IMR-90 (cell line): ENCODE measurements around the gene C10orf90. TPM values are rescaled to one million over a fixed set of nuclear protein-coding genes. Genes with fewer than 3 reads are reported as not detected.

ENCODE experiments used
- ATAC-seq: fragments of 200-7000 bp; cut with Tn5 transposase; 2 replicates; pipeline ENCODE4 v1.9.1; 2020; ENCODE audit warnings: low read depth, mild to moderate bottlenecking, moderate library complexity
- BruUV-seq: library from RNA; stranded (reverse); fragments of 400-500 nt; replicated peaks from 2 replicates; lab custom pipeline; 2021; lab: Mats Ljungman, UMichigan
- CTCF ChIA-PET: fragments of 300-600 bp; formaldehyde crosslinking; extraction: SDS; loops from one replicate; lab custom pipeline; 2021; ENCODE audit warnings: antibody characterized with exemption; lab: Yijun Ruan, JAX
- POLR2A ChIA-PET: fragments of 300-600 bp; sonication (Branson Sonifier 250); formaldehyde crosslinking; loops from one replicate; lab custom pipeline; 2022; ENCODE audit warnings: antibody characterized with exemption; ENCODE audit not compliant: unreplicated experiment; lab: Charles Lee
- DNase-seq: peaks from one replicate; pipeline ENCODE4 v3.0.0; 2013
- H2AFZ ChIP-seq: replicated peaks from 2 replicates; pipeline ENCODE3; 2013; ENCODE audit warnings: low read length, mild to moderate bottlenecking; ENCODE audit not compliant: poor library complexity
- H2AK5ac ChIP-seq: 2 replicates; pipeline ENCODE4 v1.6.1; 2013; ENCODE audit warnings: low read depth, low read length, inconsistent platforms
- H2AK9ac ChIP-seq: replicated peaks from 2 replicates; pipeline ENCODE3; 2013; ENCODE audit warnings: mild to moderate bottlenecking, low read depth, low read length, moderate library complexity; ENCODE audit not compliant: poor library complexity
- H2BK120ac ChIP-seq: 2 replicates; pipeline ENCODE4 v1.6.1; 2013; ENCODE audit warnings: low read depth, low read length, inconsistent platforms
- H2BK15ac ChIP-seq: 3 replicates; pipeline ENCODE4 v1.6.1; 2013; ENCODE audit warnings: low read depth, low read length, inconsistent platforms
- H2BK20ac ChIP-seq: 2 replicates; pipeline ENCODE4 v1.6.1; 2013; ENCODE audit warnings: low read depth, mild to moderate bottlenecking, inconsistent platforms, low read length, moderate library complexity
- H2BK5ac ChIP-seq: 2 replicates; pipeline ENCODE4 v1.6.1; 2013; ENCODE audit warnings: mild to moderate bottlenecking, low read depth, low read length, inconsistent platforms; ENCODE audit not compliant: poor library complexity, severe bottlenecking
- H3K14ac ChIP-seq: replicated peaks from 2 replicates; pipeline ENCODE4 v1.6.1; 2013; ENCODE audit warnings: low read depth, low read length, inconsistent platforms
- H3K18ac ChIP-seq: 2 replicates; pipeline ENCODE4 v1.6.1; 2013; ENCODE audit warnings: low read depth, low read length, control low read depth
- H3K23ac ChIP-seq: 2 replicates; pipeline ENCODE4 v1.6.1; 2013; ENCODE audit warnings: low read depth, low read length, inconsistent platforms
- H3K27ac ChIP-seq: 2 replicates; pipeline ENCODE4 v1.5.1; 2013; ENCODE audit warnings: mild to moderate bottlenecking, control low read depth, low read length; ENCODE audit not compliant: insufficient read depth
- H3K27me3 ChIP-seq: 2 replicates; pipeline ENCODE4 v1.6.1; 2013; ENCODE audit warnings: low read length; ENCODE audit not compliant: control insufficient read depth, insufficient read depth
- H3K36me3 ChIP-seq: 2 replicates; pipeline ENCODE4 v1.6.1; 2013; ENCODE audit warnings: low read length, mixed read lengths; ENCODE audit not compliant: control insufficient read depth, insufficient read depth
- H3K4ac ChIP-seq: 2 replicates; pipeline ENCODE4 v1.6.1; 2013; ENCODE audit warnings: low read depth, low read length, inconsistent platforms
- H3K4me1 ChIP-seq: 2 replicates; pipeline ENCODE4 v1.6.1; 2013; ENCODE audit warnings: low read length, mixed read lengths; ENCODE audit not compliant: control insufficient read depth, insufficient read depth
- H3K4me2 ChIP-seq: 2 replicates; pipeline ENCODE4 v1.6.1; 2013; ENCODE audit warnings: low read depth, mild to moderate bottlenecking, control low read depth, low read length, moderate library complexity
- H3K4me3 ChIP-seq: 2 replicates; pipeline ENCODE4 v1.5.1; 2013; ENCODE audit warnings: low read depth, mild to moderate bottlenecking, control low read depth, low read length, moderate library complexity; ENCODE audit not compliant: insufficient read depth
- H3K56ac ChIP-seq: 2 replicates; pipeline ENCODE4 v1.6.1; 2013; ENCODE audit warnings: low read length, inconsistent platforms; ENCODE audit not compliant: insufficient read depth; ENCODE audit errors: extremely low read depth
- H3K79me1 ChIP-seq, 2 experiments: 2 replicates each; pipeline ENCODE4 v1.6.1; 2013; ENCODE audit warnings: low read length in 2 of 2, inconsistent platforms in 1 of 2, low read depth in 1 of 2
- H3K9ac ChIP-seq: 2 replicates; pipeline ENCODE4 v1.6.1; 2013; ENCODE audit warnings: low read depth, low read length, control low read depth
- H3K9me1 ChIP-seq: 2 replicates; pipeline ENCODE4 v1.6.1; 2013; ENCODE audit warnings: low read length, inconsistent platforms; ENCODE audit not compliant: insufficient read depth
- H3K9me3 ChIP-seq: 2 replicates; pipeline ENCODE4 v1.6.1; 2013; ENCODE audit warnings: low read length; ENCODE audit not compliant: control insufficient read depth, insufficient read depth
- H4K20me1 ChIP-seq: 2 replicates; pipeline ENCODE4 v1.6.1; 2013; ENCODE audit warnings: low read length, inconsistent platforms; ENCODE audit not compliant: insufficient read depth
- H4K5ac ChIP-seq: 2 replicates; pipeline ENCODE4 v1.6.1; 2013; ENCODE audit warnings: mild to moderate bottlenecking, low read depth, low read length, control low read depth
- H4K8ac ChIP-seq, 2 experiments: 2 replicates each; pipeline ENCODE4 v1.6.1; 2013; ENCODE audit warnings: low read depth in 2 of 2, low read length in 2 of 2, control low read depth in 1 of 2, inconsistent platforms in 1 of 2
- H4K91ac ChIP-seq: 2 replicates; pipeline ENCODE4 v1.6.1; 2013; ENCODE audit warnings: low read depth, low read length, inconsistent platforms; ENCODE audit not compliant: insufficient read depth
- BHLHE40 ChIP-seq: fragments of 150-350 bp; IDR thresholded peaks from 2 replicates; pipeline ENCODE4 v1.6.1; 2016; ENCODE audit warnings: mild to moderate bottlenecking, low read depth, low read length
- CEBPB ChIP-seq: IDR thresholded peaks from 2 replicates; pipeline ENCODE4 v1.6.1; 2012; ENCODE audit warnings: low read depth, low read length, improper control_type of control experiment
- CHD1 ChIP-seq: IDR thresholded peaks from 2 replicates; pipeline ENCODE4 v1.6.1; 2012; ENCODE audit warnings: low read depth, low read length, improper control_type of control experiment
- FOS ChIP-seq: fragments of 150-350 bp; IDR thresholded peaks from 2 replicates; pipeline ENCODE4 v1.6.1; 2016; ENCODE audit warnings: low read depth, low read length
- MAFK ChIP-seq: IDR thresholded peaks from 2 replicates; pipeline ENCODE4 v1.6.1; 2012; ENCODE audit warnings: low read depth, low read length, improper control_type of control experiment
- MAZ ChIP-seq: IDR thresholded peaks from 2 replicates; pipeline ENCODE4 v1.6.1; 2012; ENCODE audit warnings: low read depth, mild to moderate bottlenecking, low read length, improper control_type of control experiment, moderate library complexity, borderline replicate concordance
- MXI1 ChIP-seq: IDR thresholded peaks from 2 replicates; pipeline ENCODE4 v1.6.1; 2012; ENCODE audit warnings: low read depth, mild to moderate bottlenecking, low read length, moderate library complexity, borderline replicate concordance
- NFE2L2 ChIP-seq: fragments of 150-350 bp; IDR thresholded peaks from 2 replicates; pipeline ENCODE4 v1.6.1; 2016; ENCODE audit warnings: low read depth, mild to moderate bottlenecking, low read length
- POLR2A ChIP-seq: IDR thresholded peaks from 2 replicates; pipeline ENCODE4 v1.6.1; 2012; ENCODE audit warnings: mild to moderate bottlenecking, low read depth, low read length
- RAD21 ChIP-seq: IDR thresholded peaks from 2 replicates; pipeline ENCODE4 v1.6.1; 2012; ENCODE audit warnings: low read length, improper control_type of control experiment
- RCOR1 ChIP-seq: IDR thresholded peaks from 2 replicates; pipeline ENCODE4 v1.6.1; 2012; ENCODE audit warnings: mild to moderate bottlenecking, low read length, improper control_type of control experiment; ENCODE audit not compliant: insufficient replicate concordance
- RFX5 ChIP-seq: IDR thresholded peaks from 2 replicates; pipeline ENCODE4 v1.8.0; 2012; ENCODE audit warnings: low read depth, mild to moderate bottlenecking, low read length, moderate library complexity
- SMC3 ChIP-seq: fragments of 150-350 bp; IDR thresholded peaks from 2 replicates; pipeline ENCODE4 v1.6.1; 2016; ENCODE audit warnings: low read depth, mild to moderate bottlenecking, antibody characterized with exemption, low read length, moderate library complexity
- USF2 ChIP-seq: fragments of 150-350 bp; IDR thresholded peaks from 2 replicates; pipeline ENCODE4 v1.6.1; 2017; ENCODE audit warnings: mild to moderate bottlenecking, antibody characterized with exemption, low read length, low read depth
- whole genome bisulfite sequencing, 2 experiments: methylation state at CpG; one replicate each; pipeline versions ENCODE4 v1.1.5 to v1.1.7; 2013; ENCODE audit warnings: missing lambda C conversion rate in 2 of 2; ENCODE audit not compliant: insufficient read length in 1 of 2; ENCODE audit errors: extremely low coverage in 2 of 2; 5-methylcytosine and 5-hydroxymethylcytosine counted together
- dilution Hi-C: fragments of 300-500 bp; cut with HindIII; formaldehyde crosslinking; loops from one replicate; pipeline ENCODE4 v1.14.3; 2018; ENCODE audit warnings: low sequenced_read_pairs; ENCODE audit not compliant: unreplicated experiment
- in situ Hi-C: fragments of 300-500 bp; cut with MboI; formaldehyde crosslinking; loops from 3 replicates; pipeline ENCODE4 v1.14.3; 2019; ENCODE audit warnings: low sequenced_read_pairs, inconsistent platforms, mixed read lengths
- intact Hi-C: fragments of 100-400 bp; cut with micrococcal nuclease; formaldehyde crosslinking; loops from 2 replicates; pipeline ENCODE4 v1.10.0; 2022
- polyA plus RNA-seq, 3 experiments: library from polyadenylated mRNA; depleted of rRNA; stranded (reverse); fragments of >200 nt; gene quantifications; 2 replicates each; pipeline ENCODE4 v1.2.3, GENCODE V29; 2012; ENCODE audit warnings: low replicate concordance in 1 of 3
- total RNA-seq: library from RNA; depleted of rRNA; stranded (reverse); fragments of >200 nt; gene quantifications from 2 replicates; pipeline ENCODE4 v1.2.3, GENCODE V29; 2012
- TF ChIP-seq, protein P1 (sequence below): fragments of 150-350 bp; IDR thresholded peaks from 2 replicates; pipeline ENCODE4 v1.6.1; 2016; ENCODE audit warnings: low read depth, mild to moderate bottlenecking, low read length, moderate library complexity, borderline replicate concordance
- TF ChIP-seq, protein P2 (sequence below): conservative IDR thresholded peaks from 2 replicates; pipeline ENCODE4 v1.5.1; 2012; ENCODE audit warnings: mild to moderate bottlenecking, low read depth, low read length, improper control_type of control experiment

C10orf90 gene
- total and polyA plus RNA-seq, 2 of the 4 experiments (the other 2 are of a cell fraction): 0.05 to 0.18 TPM

- CTCF ChIA-PET: no interaction called here
- no peak overlapping the region for H2AFZ ChIP-seq
- POLR2A ChIA-PET: no interaction called here
Measured at GRCh38 chr10:126675656-126676438, 5.4 kb upstream of the C10orf90 start.

More at GRCh38 chr10:126675656-126676438, 5.4 kb upstream of the C10orf90 start:
- in situ Hi-C loops: no loop called here
- Histone ChIP-seq H2AK9ac (no peak overlapping the region), H2AK5ac (no peak overlapping the region), H3K9me1 (no peaks in the 10 kb centered on the region), H2BK20ac (no peak overlapping the region), H4K5ac (no peak overlapping the region), H3K4me1 (no peaks in the 10 kb centered on the region), H4K20me1 (no peaks in the 10 kb centered on the region), H2BK5ac (no peak overlapping the region), H3K36me3 (no peaks in the 10 kb centered on the region), H3K18ac (no peak overlapping the region), H3K27ac (no peak overlapping the region), H2BK120ac (no peak overlapping the region), H3K4me2 (no peak overlapping the region), H3K23ac (no peak overlapping the region), H3K14ac (no peak overlapping the region), H3K9ac (no peak overlapping the region), H3K79me1 (no peaks in the 10 kb centered on the region), H3K9me3 (no peaks in the 10 kb centered on the region; the same call in 1 of the 2 replicates), H3K4ac (no peak overlapping the region), H3K56ac (no peak overlapping the region), H2BK15ac (no peak overlapping the region), H3K4me3 (no peak overlapping the region), H3K27me3 (no peaks in the 10 kb centered on the region), H4K8ac (no peak overlapping the region), H4K91ac (no peak overlapping the region)
- no peak for ATAC-seq
- no CpG with 5 or more reads among the region's 7 CpGs for WGBS, 2 experiments
- DNase-seq: no peak
- TF ChIP-seq RCOR1 (no peak), NFE2L2 (no peak), RAD21 (no peak), POLR2A (no peak), BHLHE40 (no peak), FOS (no peak), SMC3 (no peak), RFX5 (no peak), USF2 (no peak), CHD1 (no peak), MXI1 (no peak), CEBPB (no peak), MAZ (no peak), MAFK (no peak)
- TF ChIP-seq, protein P1, sequence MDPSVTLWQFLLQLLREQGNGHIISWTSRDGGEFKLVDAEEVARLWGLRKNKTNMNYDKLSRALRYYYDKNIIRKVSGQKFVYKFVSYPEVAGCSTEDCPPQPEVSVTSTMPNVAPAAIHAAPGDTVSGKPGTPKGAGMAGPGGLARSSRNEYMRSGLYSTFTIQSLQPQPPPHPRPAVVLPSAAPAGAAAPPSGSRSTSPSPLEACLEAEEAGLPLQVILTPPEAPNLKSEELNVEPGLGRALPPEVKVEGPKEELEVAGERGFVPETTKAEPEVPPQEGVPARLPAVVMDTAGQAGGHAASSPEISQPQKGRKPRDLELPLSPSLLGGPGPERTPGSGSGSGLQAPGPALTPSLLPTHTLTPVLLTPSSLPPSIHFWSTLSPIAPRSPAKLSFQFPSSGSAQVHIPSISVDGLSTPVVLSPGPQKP: no peak
- TF ChIP-seq, protein P2, sequence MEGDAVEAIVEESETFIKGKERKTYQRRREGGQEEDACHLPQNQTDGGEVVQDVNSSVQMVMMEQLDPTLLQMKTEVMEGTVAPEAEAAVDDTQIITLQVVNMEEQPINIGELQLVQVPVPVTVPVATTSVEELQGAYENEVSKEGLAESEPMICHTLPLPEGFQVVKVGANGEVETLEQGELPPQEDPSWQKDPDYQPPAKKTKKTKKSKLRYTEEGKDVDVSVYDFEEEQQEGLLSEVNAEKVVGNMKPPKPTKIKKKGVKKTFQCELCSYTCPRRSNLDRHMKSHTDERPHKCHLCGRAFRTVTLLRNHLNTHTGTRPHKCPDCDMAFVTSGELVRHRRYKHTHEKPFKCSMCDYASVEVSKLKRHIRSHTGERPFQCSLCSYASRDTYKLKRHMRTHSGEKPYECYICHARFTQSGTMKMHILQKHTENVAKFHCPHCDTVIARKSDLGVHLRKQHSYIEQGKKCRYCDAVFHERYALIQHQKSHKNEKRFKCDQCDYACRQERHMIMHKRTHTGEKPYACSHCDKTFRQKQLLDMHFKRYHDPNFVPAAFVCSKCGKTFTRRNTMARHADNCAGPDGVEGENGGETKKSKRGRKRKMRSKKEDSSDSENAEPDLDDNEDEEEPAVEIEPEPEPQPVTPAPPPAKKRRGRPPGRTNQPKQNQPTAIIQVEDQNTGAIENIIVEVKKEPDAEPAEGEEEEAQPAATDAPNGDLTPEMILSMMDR: no peak
- no TSS peak for BruUV-seq
- dilution Hi-C loops: no loop called here
- intact Hi-C loops: no loop called here
